SK-N-SH (cell line): ENCODE data around the gene KIAA1549. TPM values are rescaled to one million over a fixed set of nuclear protein-coding genes. Genes with fewer than 3 reads are reported as not detected.

Source experiments
- CTCF ChIA-PET: fragments of 300-600, 350-600 bp; formaldehyde crosslinking; extraction: SDS; loops from one replicate; lab custom pipeline; 2021; lab: Yijun Ruan, JAX
- POLR2A ChIA-PET: fragments of 350-600 bp; sonication (Branson Sonifier 250); formaldehyde crosslinking; extraction: SDS; loops from one replicate; lab custom pipeline; 2020; ENCODE audit warnings: antibody characterized with exemption, inconsistent platforms; lab: Yijun Ruan, JAX
- DNase-seq: peaks from one replicate; pipeline ENCODE4 v3.0.0; 2012
- H2AFZ ChIP-seq: fragments of 200-600 bp; sonication (generic); 2 replicates; pipeline ENCODE4 v1.8.1; 2016; ENCODE audit warnings: antibody characterized with exemption, mild to moderate bottlenecking, low read depth
- H3F3A ChIP-seq: fragments of 200-600 bp; sonication (generic); replicated peaks from 2 replicates; pipeline ENCODE3; 2016; ENCODE audit warnings: antibody characterized with exemption, mild to moderate bottlenecking; ENCODE audit not compliant: insufficient read depth
- H3K27ac ChIP-seq, 2 experiments: fragments of 200-500 bp in 1 of 2; fragments of 200-600 bp in 1 of 2; sonication (Bioruptor generic) in 1 of 2; sonication (generic), shearing (Covaris generic) in 1 of 2; 2 replicates each; pipeline versions ENCODE4 v1.5.1 to v1.6.1; 2014 to 2016; ENCODE audit warnings: low read depth in 2 of 2, inconsistent platforms in 1 of 2, low read length in 1 of 2, mild to moderate bottlenecking in 1 of 2, mixed read lengths in 1 of 2
- H3K27me3 ChIP-seq: fragments of 200-600 bp; sonication (generic), shearing (Covaris generic); 2 replicates; pipeline ENCODE4 v1.6.1; 2016; ENCODE audit warnings: mixed run types; ENCODE audit not compliant: insufficient read depth
- H3K36me3 ChIP-seq, 2 experiments: fragments of 200-500 bp in 1 of 2; fragments of 200-600 bp in 1 of 2; sonication (Bioruptor generic) in 1 of 2; sonication (generic) in 1 of 2; replicated peaks in 1 of 2; 2 replicates each; pipeline versions ENCODE3 to v1.5.1; 2014 to 2016; ENCODE audit warnings: low read length in 1 of 2, mild to moderate bottlenecking in 1 of 2; ENCODE audit not compliant: insufficient read depth in 2 of 2, control insufficient read depth in 1 of 2
- H3K4me1 ChIP-seq, 2 experiments: fragments of 200-500 bp in 1 of 2; fragments of 200-600 bp in 1 of 2; sonication (Bioruptor generic) in 1 of 2; sonication (generic), shearing (Covaris generic) in 1 of 2; 2 replicates each; pipeline versions ENCODE4 v1.5.1 to v1.6.1; 2014 to 2016; ENCODE audit warnings: low read depth in 1 of 2, low read length in 1 of 2, mixed run types in 1 of 2; ENCODE audit not compliant: insufficient read depth in 2 of 2, control insufficient read depth in 1 of 2
- H3K4me2 ChIP-seq: fragments of 200-600 bp; sonication (generic), shearing (Covaris generic); 2 replicates; pipeline ENCODE4 v1.6.1; 2017; ENCODE audit warnings: mixed run types
- H3K4me3 ChIP-seq, 2 experiments: fragments of 200-500 bp in 1 of 2; fragments of 200-600 bp in 1 of 2; sonication (Bioruptor generic) in 1 of 2; sonication (generic), shearing (Covaris generic) in 1 of 2; 2 replicates each; pipeline versions ENCODE4 v1.5.1 to v1.8.1; 2014 to 2016; ENCODE audit warnings: low read depth in 2 of 2, inconsistent platforms in 1 of 2, low read length in 1 of 2, mild to moderate bottlenecking in 1 of 2, mixed read lengths in 1 of 2, moderate library complexity in 1 of 2
- H3K79me2 ChIP-seq: fragments of 200-600 bp; sonication (generic); 2 replicates; pipeline ENCODE4 v1.8.1; 2017; ENCODE audit warnings: mild to moderate bottlenecking; ENCODE audit not compliant: insufficient read depth
- H3K9ac ChIP-seq: fragments of 200-600 bp; sonication (generic); 2 replicates; pipeline ENCODE4 v1.6.1; 2017; ENCODE audit warnings: mixed run types
- H3K9me2 ChIP-seq: fragments of 200-600 bp; sonication (generic); 2 replicates; pipeline ENCODE4 v1.6.1; 2017; ENCODE audit warnings: mixed run types
- H3K9me3 ChIP-seq: fragments of 200-600 bp; sonication (generic); 2 replicates; pipeline ENCODE4 v1.6.1; 2017; ENCODE audit warnings: mixed run types, mild to moderate bottlenecking, moderate library complexity
- H4K20me1 ChIP-seq: fragments of 200-600 bp; sonication (generic); 2 replicates; pipeline ENCODE4 v1.6.1; 2017; ENCODE audit warnings: mild to moderate bottlenecking, mixed run types; ENCODE audit not compliant: insufficient read depth
- CHD2 ChIP-seq: fragments of 150-350 bp; IDR thresholded peaks from 2 replicates; pipeline ENCODE4 v1.6.1; 2018; ENCODE audit warnings: low read length; ENCODE audit not compliant: partially characterized antibody
- EP300 ChIP-seq, 2 experiments: IDR thresholded peaks; 2 replicates each; pipeline versions ENCODE4 v1.4.0 to v1.6.1; 2012; ENCODE audit warnings: borderline replicate concordance in 1 of 2, low read depth in 1 of 2, low read length in 1 of 2
- FOSL2 ChIP-seq: IDR thresholded peaks from 2 replicates; pipeline ENCODE4 v1.4.0; 2012; ENCODE audit warnings: low read depth, mild to moderate bottlenecking, moderate library complexity, borderline replicate concordance
- FOXM1 ChIP-seq: IDR thresholded peaks from 2 replicates; pipeline ENCODE4 v1.4.0; 2012; ENCODE audit warnings: low read depth, mild to moderate bottlenecking
- GABPA ChIP-seq: IDR thresholded peaks from 2 replicates; pipeline ENCODE4 v1.4.0; 2012; ENCODE audit warnings: low read depth, mild to moderate bottlenecking
- GATA2 ChIP-seq: sonication (generic); formaldehyde crosslinking; IDR thresholded peaks from 2 replicates; pipeline ENCODE4 v1.5.0; 2020; ENCODE audit warnings: mild to moderate bottlenecking, missing genetic modification reagents
- JUND ChIP-seq: IDR thresholded peaks from 2 replicates; pipeline ENCODE4 v1.4.0; 2012
- MXI1 ChIP-seq: IDR thresholded peaks from 2 replicates; pipeline ENCODE4 v1.6.1; 2012; ENCODE audit warnings: mild to moderate bottlenecking, low read depth, low read length, improper control_type of control experiment
- NFIC ChIP-seq: IDR thresholded peaks from 2 replicates; pipeline ENCODE4 v1.4.0; 2012; ENCODE audit warnings: borderline replicate concordance
- RCOR1 ChIP-seq: fragments of 150-350 bp; IDR thresholded peaks from 2 replicates; pipeline ENCODE4 v1.6.1; 2017; ENCODE audit warnings: antibody characterized with exemption, low read length
- RFX5 ChIP-seq: IDR thresholded peaks from 2 replicates; pipeline ENCODE4 v1.6.1; 2012; ENCODE audit warnings: mild to moderate bottlenecking, improper control_type of control experiment, low read length
- RXRA ChIP-seq: IDR thresholded peaks from 2 replicates; pipeline ENCODE4 v1.4.0; 2012; ENCODE audit warnings: low read depth, mild to moderate bottlenecking, borderline replicate concordance
- SIN3A ChIP-seq: IDR thresholded peaks from 2 replicates; pipeline ENCODE4 v1.6.1; 2012; ENCODE audit warnings: low read depth, mild to moderate bottlenecking, low read length, moderate library complexity, borderline replicate concordance
- TAF1 ChIP-seq: IDR thresholded peaks from 2 replicates; pipeline ENCODE4 v1.6.1; 2012; ENCODE audit warnings: low read depth, mild to moderate bottlenecking, low read length, moderate library complexity, borderline replicate concordance
- TCF12 ChIP-seq: IDR thresholded peaks from 2 replicates; pipeline ENCODE4 v1.4.0; 2012
- WGBS: methylation state at CpG from one replicate; pipeline ENCODE4 v1.1.6; 2017; ENCODE audit warnings: low lambda C conversion rate; 5-methylcytosine and 5-hydroxymethylcytosine counted together
- polyA plus RNA-seq, 3 experiments: library from polyadenylated mRNA; depleted of rRNA; stranded (reverse); fragments of >200 nt; gene quantifications; 2 replicates each; pipeline ENCODE4 v1.2.3, GENCODE V29; 2012
- TF ChIP-seq, protein P1 (sequence below): IDR thresholded peaks from 2 replicates; pipeline ENCODE4 v1.4.0; 2012; ENCODE audit warnings: low read depth, borderline replicate concordance
- TF ChIP-seq, protein P2 (sequence below): IDR thresholded peaks from 2 replicates; pipeline ENCODE4; 2012
- TF ChIP-seq, protein P3 (sequence below): IDR thresholded peaks from 2 replicates; pipeline ENCODE4 v1.6.1; 2012; ENCODE audit warnings: mild to moderate bottlenecking, low read depth, low read length, moderate library complexity

KIAA1549 gene
- polyA plus RNA-seq, 1 of the 3 experiments (the other 2 are of a cell fraction) = 3.6 TPM

DNA sequence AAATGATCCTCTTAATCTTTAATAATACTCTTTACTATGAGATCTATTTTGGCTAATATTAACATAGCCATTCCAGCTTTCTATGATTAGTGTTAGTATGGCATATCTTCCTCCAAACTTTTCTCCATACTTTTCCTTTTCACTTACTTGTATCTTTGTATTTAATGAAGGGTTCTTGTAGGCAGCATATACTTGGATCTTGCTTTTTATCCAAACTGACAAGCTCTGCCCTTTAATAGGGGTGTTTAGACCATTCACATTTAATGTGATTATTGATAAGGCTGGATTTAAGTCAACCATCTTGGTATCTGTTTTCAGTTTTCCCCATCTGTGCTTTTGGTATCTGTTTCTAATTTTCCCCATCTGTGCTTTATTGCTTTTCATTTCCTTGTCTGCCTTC, 123.5 kb downstream of the KIAA1549 start:
- H4K20me1 ChIP-seq = no peaks in the 10 kb centered on the region
- CTCF ChIA-PET = interaction anchor here (0.9 kb wide), 1 partner anchor 20 kb away, joined by 4 read pairs; no protein-coding TSS in a partner anchor
- H3F3A ChIP-seq = no peaks in the 10 kb centered on the region
- H2AFZ ChIP-seq = no peak overlapping the region
- TF ChIP-seq TAF1 = no peak
- TF ChIP-seq EP300 (IDR thresholded peaks at IDR 0.05; ENCODE audit: borderline replicate concordance in 1 of 2, low read depth in 1 of 2, low read length in 1 of 2) = no peak
- TF ChIP-seq FOSL2 = no peak
- TF ChIP-seq SIN3A = no peak
- no peak for TF ChIP-seq NFIC
- TF ChIP-seq CHD2 = no peak
- TF ChIP-seq MXI1 = no peak
- no peak for TF ChIP-seq RFX5
- TF ChIP-seq FOXM1 = no peak
- no peak for TF ChIP-seq GABPA
- TF ChIP-seq, protein P1, sequence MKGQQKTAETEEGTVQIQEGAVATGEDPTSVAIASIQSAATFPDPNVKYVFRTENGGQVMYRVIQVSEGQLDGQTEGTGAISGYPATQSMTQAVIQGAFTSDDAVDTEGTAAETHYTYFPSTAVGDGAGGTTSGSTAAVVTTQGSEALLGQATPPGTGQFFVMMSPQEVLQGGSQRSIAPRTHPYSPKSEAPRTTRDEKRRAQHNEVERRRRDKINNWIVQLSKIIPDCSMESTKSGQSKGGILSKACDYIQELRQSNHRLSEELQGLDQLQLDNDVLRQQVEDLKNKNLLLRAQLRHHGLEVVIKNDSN = no peak
- no peak overlapping the region for H3K27ac ChIP-seq
- H3K79me2 ChIP-seq = no peaks in the 10 kb centered on the region
- no peak for DNase-seq
- H3K4me1 ChIP-seq = no peaks in the 10 kb centered on the region; a peak in 1 of 4 replicates
- H3K4me3 ChIP-seq = no peak overlapping the region
- peaks cover 38 to 48% of the 10 kb centered on the region in 2 experiments for H3K36me3 ChIP-seq
- no peaks in the 10 kb centered on the region for H3K9me2 ChIP-seq
- peaks cover 8% of the 10 kb centered on the region; the same call in 1 of the 2 replicates for H3K9me3 ChIP-seq
- H3K27me3 ChIP-seq = no peaks in the 10 kb centered on the region
- no peak overlapping the region for H3K9ac ChIP-seq
- POLR2A ChIA-PET = no interaction called here
- H3K4me2 ChIP-seq = no peak overlapping the region

DNA sequence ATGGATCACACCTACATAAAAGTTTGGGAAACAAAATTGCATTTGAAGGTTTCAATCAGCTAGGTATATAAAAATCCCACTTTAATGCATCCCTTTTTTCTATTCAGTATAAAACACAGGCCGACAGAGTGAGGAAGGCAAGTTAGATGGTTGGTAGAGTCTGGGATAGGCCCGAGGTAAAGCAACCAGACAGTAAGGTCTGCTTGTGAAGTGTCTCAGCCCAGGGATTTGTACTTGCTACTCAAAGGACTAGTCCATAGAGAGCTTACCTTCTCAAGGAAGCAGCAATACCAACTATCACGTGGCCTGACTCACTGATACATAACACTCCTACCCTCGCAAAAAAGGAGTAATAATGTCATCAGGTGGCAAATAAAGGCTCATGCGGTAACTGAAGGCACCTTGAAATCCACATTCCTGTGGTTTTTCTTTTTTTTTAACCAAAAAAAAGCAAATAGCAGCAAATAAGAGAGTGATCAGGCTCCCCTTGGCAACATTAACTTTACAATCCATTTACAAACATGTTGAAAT, 127.0 kb downstream of the KIAA1549 start:
- H3K36me3 ChIP-seq = peaks cover 44 to 54% of the 10 kb centered on the region in 2 experiments
- H3K9me3 ChIP-seq = peaks cover 8% of the 10 kb centered on the region; the same call in 1 of the 2 replicates
- peaks cover 3% of the 10 kb centered on the region for H3F3A ChIP-seq
- no peak for DNase-seq
- 95% methylated on average over 5 of the region's 5 CpGs for WGBS
- CTCF ChIA-PET = interaction anchor here (1.1 to 2.0 kb wide), 4 partner anchors 13 to 693 kb away, joined by 3 to 5 read pairs (median 4); no protein-coding TSS in a partner anchor
- H3K4me1 ChIP-seq = peaks cover 0 to 3% of the 10 kb centered on the region in 2 experiments; a peak in 2 of 4 replicates
- no peaks in the 10 kb centered on the region for H4K20me1 ChIP-seq
- POLR2A ChIA-PET = no interaction called here
- H3K9ac ChIP-seq = no peak overlapping the region
- TF ChIP-seq JUND (no peak), RFX5 (no peak), TCF12 (no peak), FOSL2 (no peak), RCOR1 (no peak), GATA2 (no peak), RXRA (no peak), GABPA (no peak)
- TF ChIP-seq, protein P2, sequence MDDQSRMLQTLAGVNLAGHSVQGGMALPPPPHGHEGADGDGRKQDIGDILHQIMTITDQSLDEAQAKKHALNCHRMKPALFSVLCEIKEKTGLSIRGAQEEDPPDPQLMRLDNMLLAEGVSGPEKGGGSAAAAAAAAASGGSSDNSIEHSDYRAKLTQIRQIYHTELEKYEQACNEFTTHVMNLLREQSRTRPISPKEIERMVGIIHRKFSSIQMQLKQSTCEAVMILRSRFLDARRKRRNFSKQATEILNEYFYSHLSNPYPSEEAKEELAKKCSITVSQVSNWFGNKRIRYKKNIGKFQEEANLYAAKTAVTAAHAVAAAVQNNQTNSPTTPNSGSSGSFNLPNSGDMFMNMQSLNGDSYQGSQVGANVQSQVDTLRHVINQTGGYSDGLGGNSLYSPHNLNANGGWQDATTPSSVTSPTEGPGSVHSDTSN = no peak
- TF ChIP-seq, protein P3, sequence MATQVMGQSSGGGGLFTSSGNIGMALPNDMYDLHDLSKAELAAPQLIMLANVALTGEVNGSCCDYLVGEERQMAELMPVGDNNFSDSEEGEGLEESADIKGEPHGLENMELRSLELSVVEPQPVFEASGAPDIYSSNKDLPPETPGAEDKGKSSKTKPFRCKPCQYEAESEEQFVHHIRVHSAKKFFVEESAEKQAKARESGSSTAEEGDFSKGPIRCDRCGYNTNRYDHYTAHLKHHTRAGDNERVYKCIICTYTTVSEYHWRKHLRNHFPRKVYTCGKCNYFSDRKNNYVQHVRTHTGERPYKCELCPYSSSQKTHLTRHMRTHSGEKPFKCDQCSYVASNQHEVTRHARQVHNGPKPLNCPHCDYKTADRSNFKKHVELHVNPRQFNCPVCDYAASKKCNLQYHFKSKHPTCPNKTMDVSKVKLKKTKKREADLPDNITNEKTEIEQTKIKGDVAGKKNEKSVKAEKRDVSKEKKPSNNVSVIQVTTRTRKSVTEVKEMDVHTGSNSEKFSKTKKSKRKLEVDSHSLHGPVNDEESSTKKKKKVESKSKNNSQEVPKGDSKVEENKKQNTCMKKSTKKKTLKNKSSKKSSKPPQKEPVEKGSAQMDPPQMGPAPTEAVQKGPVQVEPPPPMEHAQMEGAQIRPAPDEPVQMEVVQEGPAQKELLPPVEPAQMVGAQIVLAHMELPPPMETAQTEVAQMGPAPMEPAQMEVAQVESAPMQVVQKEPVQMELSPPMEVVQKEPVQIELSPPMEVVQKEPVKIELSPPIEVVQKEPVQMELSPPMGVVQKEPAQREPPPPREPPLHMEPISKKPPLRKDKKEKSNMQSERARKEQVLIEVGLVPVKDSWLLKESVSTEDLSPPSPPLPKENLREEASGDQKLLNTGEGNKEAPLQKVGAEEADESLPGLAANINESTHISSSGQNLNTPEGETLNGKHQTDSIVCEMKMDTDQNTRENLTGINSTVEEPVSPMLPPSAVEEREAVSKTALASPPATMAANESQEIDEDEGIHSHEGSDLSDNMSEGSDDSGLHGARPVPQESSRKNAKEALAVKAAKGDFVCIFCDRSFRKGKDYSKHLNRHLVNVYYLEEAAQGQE = no peak
- TF ChIP-seq, all 33 proteins: peak for 0
- H3K27ac ChIP-seq = no peak overlapping the region
- no peaks in the 10 kb centered on the region for H3K79me2 ChIP-seq
- no peak overlapping the region for H3K4me2 ChIP-seq
- H3K4me3 ChIP-seq = no peak overlapping the region
- H2AFZ ChIP-seq = no peak overlapping the region
- H3K9me2 ChIP-seq = no peaks in the 10 kb centered on the region
- H3K27me3 ChIP-seq = no peaks in the 10 kb centered on the region
